ENCODE results near the gene MICU1.

- TF ChIP-seq CTCF (IDR thresholded peaks at IDR 0.05): no peak
- no peak for TF ChIP-seq EHF (CRISPR knock-in tag; IDR thresholded peaks at IDR 0.05)
- TF ChIP-seq POLR2A (IDR thresholded peaks at IDR 0.05; ENCODE audit: low read length): no peak
- TF ChIP-seq JUNB (IDR thresholded peaks at IDR 0.05): no peak
- TF ChIP-seq REST (IDR thresholded peaks at IDR 0.05): no peak
- TF ChIP-seq FOSL2 (IDR thresholded peaks at IDR 0.05): no peak
- TF ChIP-seq FOSL2 (CRISPR knock-in tag; IDR thresholded peaks at IDR 0.05): no peak
- TF ChIP-seq EP300 (IDR thresholded peaks at IDR 0.05): no peak
- TF ChIP-seq RARB (CRISPR knock-in tag; IDR thresholded peaks at IDR 0.05): no peak
- TF ChIP-seq MAFK (IDR thresholded peaks at IDR 0.05; ENCODE audit: partially characterized antibody): no peak
- TF ChIP-seq CEBPB (IDR thresholded peaks at IDR 0.05): no peak
- TF ChIP-seq CHD4 (IDR thresholded peaks at IDR 0.05; ENCODE audit: borderline replicate concordance): no peak
- TF ChIP-seq JUN (IDR thresholded peaks at IDR 0.05): no peak
These were observed 13.6 kb upstream of the MICU1 start for GRCh38 chr10:72639441-72639873.

Data from A549 (cell line).